H1 (cell line): ENCODE measurements around the gene GID8. TPM values are rescaled to one million over a fixed set of nuclear protein-coding genes. Genes with fewer than 3 reads are reported as not detected.
A peak's percentile ranks its signal among the peaks of the same experiment; 100 is the strongest.

ENCODE experiments used
- CTCF ChIA-PET: fragments of 300-600 bp; sonication (Branson Sonifier 250); formaldehyde crosslinking; loops from one replicate; lab custom pipeline; 2021; ENCODE audit not compliant: partially characterized antibody; lab: Charles Lee
- POLR2A ChIA-PET: fragments of 300-600 bp; sonication (Branson Sonifier 250); formaldehyde crosslinking; loops from one replicate; lab custom pipeline; 2021; ENCODE audit warnings: inconsistent platforms; ENCODE audit not compliant: partially characterized antibody; lab: Charles Lee
- DNase-seq, 2 experiments: peaks; one replicate each; pipeline versions ENCODE4 v3.0.0 to v3.0.0-alpha.2; 2010 to 2022; ENCODE audit warnings: low spot score in 2 of 2, low read depth in 1 of 2, mixed read lengths in 1 of 2
- FAIRE-seq: peaks from 2 replicates; lab custom pipeline; 2011; peaks lifted over from hg19 to GRCh38; lab: Jason Lieb, UNC
- H2AFZ ChIP-seq: 2 replicates; pipeline ENCODE4 v1.8.1; 2012; ENCODE audit warnings: low read length, inconsistent platforms
- H2AK5ac ChIP-seq: 2 replicates; pipeline ENCODE4 v1.6.1; 2013; ENCODE audit warnings: low read depth, low read length
- H2BK120ac ChIP-seq: replicated peaks from 2 replicates; pipeline ENCODE3; 2013; ENCODE audit warnings: low read depth, low read length, inconsistent platforms
- H2BK12ac ChIP-seq: 2 replicates; pipeline ENCODE4 v1.6.1; 2013; ENCODE audit warnings: low read depth, low read length
- H2BK15ac ChIP-seq: 2 replicates; pipeline ENCODE4 v1.6.1; 2013; ENCODE audit warnings: low read length
- H2BK20ac ChIP-seq: 2 replicates; pipeline ENCODE4 v1.6.1; 2013; ENCODE audit warnings: low read length
- H2BK5ac ChIP-seq: 2 replicates; pipeline ENCODE4 v1.6.1; 2013; ENCODE audit warnings: low read depth, low read length
- H3K14ac ChIP-seq: 2 replicates; pipeline ENCODE4 v1.6.1; 2013; ENCODE audit warnings: inconsistent platforms; ENCODE audit not compliant: insufficient read length
- H3K18ac ChIP-seq: 2 replicates; pipeline ENCODE4 v1.6.1; 2013; ENCODE audit warnings: low read length; ENCODE audit errors: extremely low read depth
- H3K23ac ChIP-seq: 2 replicates; pipeline ENCODE4 v1.6.1; 2013; ENCODE audit warnings: inconsistent platforms; ENCODE audit not compliant: insufficient read length
- H3K23me2 ChIP-seq: 2 replicates; pipeline ENCODE4 v1.6.1; 2013; ENCODE audit warnings: low read depth, low read length
- H3K27ac ChIP-seq: 2 replicates; pipeline ENCODE4 v1.6.1; 2011; ENCODE audit warnings: low read depth, low read length, inconsistent platforms
- H3K27me3 ChIP-seq, 4 experiments: replicated peaks in 1 of 4; 1 replicate in 1 of 4; 2 replicates in 3 of 4; pipeline versions ENCODE4 v1.6.1 to v1.8.1; 2011 to 2013; ENCODE audit warnings: low read length in 3 of 4, mild to moderate bottlenecking in 3 of 4, inconsistent platforms in 2 of 4, mixed read lengths in 2 of 4, moderate library complexity in 1 of 4; ENCODE audit not compliant: control insufficient read depth in 3 of 4, insufficient read depth in 3 of 4; ENCODE audit errors: extremely low read depth in 1 of 4
- H3K36me3 ChIP-seq, 4 experiments: 2 replicates each; pipeline versions ENCODE4 v1.6.1 to v1.8.1; 2011 to 2013; ENCODE audit warnings: mild to moderate bottlenecking in 4 of 4, low read length in 3 of 4, moderate library complexity in 2 of 4, control low read depth in 1 of 4, inconsistent platforms in 1 of 4; ENCODE audit not compliant: insufficient read depth in 4 of 4, control insufficient read depth in 2 of 4
- H3K4ac ChIP-seq: replicated peaks from 2 replicates; pipeline ENCODE3; 2013; ENCODE audit warnings: low read length, low read depth, mixed read lengths, inconsistent platforms; ENCODE audit not compliant: insufficient read length
- H3K4me1 ChIP-seq, 4 experiments: replicated peaks in 1 of 4; 1 replicate in 1 of 4; 2 replicates in 3 of 4; pipeline versions ENCODE4 v1.6.1 to v1.8.1; 2011 to 2013; ENCODE audit warnings: low read length in 3 of 4, inconsistent platforms in 2 of 4, mixed read lengths in 1 of 4; ENCODE audit not compliant: insufficient read depth in 4 of 4, control insufficient read depth in 3 of 4
- H3K4me2 ChIP-seq, 2 experiments: 2 replicates each; pipeline versions ENCODE4 v1.6.1 to v1.8.1; 2011 to 2013; ENCODE audit warnings: low read depth in 2 of 2, low read length in 2 of 2, control low read depth in 1 of 2, inconsistent platforms in 1 of 2, mild to moderate bottlenecking in 1 of 2; ENCODE audit not compliant: insufficient read depth in 1 of 2
- H3K4me3 ChIP-seq, 4 experiments: fragments of 200-600, 300-600 bp in 1 of 4; sonication (generic), shearing (Covaris generic), sonication (Bioruptor Twin) in 1 of 4; 2 replicates each; pipeline versions ENCODE4 v1.5.1 to v1.8.1; 2011 to 2016; ENCODE audit warnings: low read length in 4 of 4, low read depth in 3 of 4, control low read depth in 2 of 4, inconsistent platforms in 2 of 4, mild to moderate bottlenecking in 2 of 4, mixed read lengths in 1 of 4, moderate library complexity in 1 of 4; ENCODE audit not compliant: insufficient read depth in 2 of 4; ENCODE audit errors: extremely low read depth in 1 of 4
- H3K56ac ChIP-seq: replicated peaks from 2 replicates; pipeline ENCODE3; 2013; ENCODE audit warnings: low read depth, mild to moderate bottlenecking, mixed read lengths, low read length, inconsistent platforms; ENCODE audit not compliant: insufficient read length
- H3K79me1 ChIP-seq: 2 replicates; pipeline ENCODE4 v1.6.1; 2013; ENCODE audit warnings: low read depth, low read length, control low read depth
- H3K79me2 ChIP-seq, 2 experiments: 2 replicates each; pipeline versions ENCODE4 v1.6.1 to v1.8.1; 2012 to 2013; ENCODE audit warnings: low read length in 2 of 2, mild to moderate bottlenecking in 2 of 2, inconsistent platforms in 1 of 2; ENCODE audit not compliant: insufficient read depth in 2 of 2, control insufficient read depth in 1 of 2
- H3K9ac ChIP-seq, 4 experiments: replicated peaks in 1 of 4; 1 replicate in 1 of 4; 2 replicates in 3 of 4; pipeline versions ENCODE4 v1.6.1 to v1.8.1; 2011 to 2013; ENCODE audit warnings: low read depth in 3 of 4, low read length in 3 of 4, control low read depth in 2 of 4, mild to moderate bottlenecking in 2 of 4, moderate library complexity in 2 of 4, inconsistent platforms in 1 of 4; ENCODE audit errors: extremely low read depth in 1 of 4
- H3K9me3 ChIP-seq, 2 experiments: 2 replicates each; pipeline versions ENCODE4 v1.6.1 to v1.8.1; 2012 to 2013; ENCODE audit warnings: mild to moderate bottlenecking in 2 of 2, moderate library complexity in 2 of 2, control low read depth in 1 of 2, inconsistent platforms in 1 of 2, low read depth in 1 of 2, low read length in 1 of 2, mixed read lengths in 1 of 2; ENCODE audit not compliant: insufficient read depth in 2 of 2
- H4K20me1 ChIP-seq, 2 experiments: replicated peaks in 1 of 2; 2 replicates each; pipeline versions ENCODE3 to v1.8.1; 2011 to 2013; ENCODE audit warnings: inconsistent platforms in 2 of 2, low read length in 2 of 2, mild to moderate bottlenecking in 1 of 2; ENCODE audit not compliant: insufficient read depth in 2 of 2, control insufficient read depth in 1 of 2
- H4K5ac ChIP-seq: 2 replicates; pipeline ENCODE4 v1.6.1; 2013; ENCODE audit warnings: low read length, low read depth, mixed read lengths, inconsistent platforms; ENCODE audit not compliant: insufficient read length
- H4K8ac ChIP-seq: 2 replicates; pipeline ENCODE4 v1.8.0; 2013; ENCODE audit warnings: mild to moderate bottlenecking, moderate library complexity, low read length, inconsistent platforms; ENCODE audit not compliant: insufficient read depth; ENCODE audit errors: extremely low read depth
- H4K91ac ChIP-seq: replicated peaks from 2 replicates; pipeline ENCODE3; 2013; ENCODE audit warnings: low read length, mixed read lengths, inconsistent platforms; ENCODE audit not compliant: insufficient read length
- RAD21 ChIP-seq, 2 experiments: IDR thresholded peaks in 1 of 2; conservative IDR thresholded peaks in 1 of 2; 2 replicates each; pipeline ENCODE4 v1.6.1; 2011; ENCODE audit warnings: low read depth in 2 of 2, low read length in 2 of 2, improper control_type of control experiment in 1 of 2, inconsistent platforms in 1 of 2, mild to moderate bottlenecking in 1 of 2, moderate library complexity in 1 of 2
- SIN3A ChIP-seq, 2 experiments: IDR thresholded peaks in 1 of 2; conservative IDR thresholded peaks in 1 of 2; 2 replicates each; pipeline ENCODE4 v1.6.1; 2011 to 2012; ENCODE audit warnings: low read length in 2 of 2, improper control_type of control experiment in 1 of 2, low read depth in 1 of 2, mild to moderate bottlenecking in 1 of 2
- WGBS, 2 experiments: shearing (Covaris generic) in 1 of 2; methylation state at CpG; one replicate each; pipeline versions ENCODE4 v1.1.6 to v1.1.7; 2013 to 2015; ENCODE audit warnings: low lambda C conversion rate in 2 of 2, mixed read lengths in 2 of 2, inconsistent platforms in 1 of 2, low coverage in 1 of 2, missing lambda C conversion rate in 1 of 2; ENCODE audit not compliant: insufficient replicate concordance in 2 of 2, insufficient coverage in 1 of 2, insufficient read length in 1 of 2; ENCODE audit errors: extremely low coverage in 1 of 2, missing lambda C conversion rate in 1 of 2; 5-methylcytosine and 5-hydroxymethylcytosine counted together
- polyA plus RNA-seq, 7 experiments: library from polyadenylated mRNA; depleted of rRNA in 3 of 7; stranded (reverse) in 5 of 7; unstranded in 2 of 7; fragments of >200 nt in 5 of 7; fragments of 200-250 nt in 2 of 7; gene quantifications; 1 replicate in 5 of 7; 2 replicates in 1 of 7; 4 replicates in 1 of 7; pipeline versions ENCODE4 v1.2.1 to v1.2.3, GENCODE V29; 2011 to 2013; ENCODE audit warnings: missing spikeins in 2 of 7, mixed read lengths in 2 of 7
- total RNA-seq: library from RNA; stranded (reverse); fragmentation: NEBNext Ultra II Directional; extraction: Animal tissue kit (Norgen Biotek cat#: 25700); gene quantifications from 2 replicates; pipeline ENCODE4 v1.2.1, GENCODE V29; 2021

Gene GID8
- total and polyA plus RNA-seq, 2 of the 8 experiments (the other 6 are each of a cell fraction or from before 2014, with no cell fraction given): 39.7 to 72.9 TPM

DNA sequence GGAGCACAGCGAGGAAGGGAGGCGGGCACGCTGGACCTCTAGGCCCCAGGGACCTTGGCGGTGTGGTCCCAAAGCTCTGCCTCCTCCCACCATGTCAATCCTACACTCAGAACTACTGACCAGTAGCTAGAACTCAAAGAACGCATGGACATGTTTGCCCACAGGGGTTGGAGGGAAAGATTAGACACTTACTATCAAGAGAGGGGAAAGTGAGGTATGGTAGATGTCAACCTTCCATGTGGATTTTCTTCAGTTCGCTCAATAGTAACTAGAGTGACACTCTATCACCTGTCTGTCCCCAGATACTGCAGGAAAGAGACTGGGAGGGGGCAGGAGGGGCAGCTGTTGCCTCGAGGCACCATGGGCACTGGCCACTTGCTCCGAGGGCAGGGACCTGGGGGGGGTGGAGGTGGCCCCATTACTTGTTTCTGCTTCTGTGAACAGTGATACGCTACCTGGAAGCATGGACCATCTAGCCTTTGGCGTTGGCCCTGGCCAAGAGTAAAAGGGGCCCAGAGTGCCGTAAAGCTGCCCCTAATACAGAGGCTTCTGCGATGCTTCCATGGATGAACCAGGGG, 10.7 kb upstream of the GID8 start:
- Histone ChIP-seq H3K4me1 (peaks cover 9 to 44% (median 22%) of the 10 kb centered on the region in 4 experiments), H3K56ac (no peak overlapping the region), H2BK120ac (peak overlapping the region; percentile 39), H4K91ac (peak overlapping the region; percentile 1), H4K5ac (peak overlapping the region; percentile 8), H4K8ac (no peak overlapping the region), H3K36me3 (no peaks in the 10 kb centered on the region), H2BK15ac (no peak overlapping the region), H4K20me1 (peaks cover 35 to 38% of the 10 kb centered on the region in 2 experiments), H2AK5ac (0 out of 2 replicates have a peak overlapping the region, but pooled peaks have one; percentile 4), H3K4ac (peak overlapping the region; percentile 46), H3K4me2 (peak overlapping the region; percentile 99 to 100), H3K14ac (no peak overlapping the region), H3K23ac (no peak overlapping the region), H3K9me3 (no peaks in the 10 kb centered on the region), H3K79me1 (peaks cover 5% of the 10 kb centered on the region; the same call in 1 of the 2 replicates), H2AFZ (no peak overlapping the region), H3K9ac (peak overlapping the region in 3 of 4 experiments; percentile 87 to 89 (median 88); a peak in 3 of 7 replicates), H3K4me3 (peak overlapping the region; percentile 76 to 99 (median 94)), H3K27me3 (no peaks in the 10 kb centered on the region), H3K27ac (peak overlapping the region; percentile 78; the same call in 1 of the 2 replicates), H3K23me2 (peaks cover 28% of the 10 kb centered on the region), H3K79me2 (peaks cover 59 to 84% of the 10 kb centered on the region in 2 experiments), H2BK12ac (peak overlapping the region; percentile 97; the same call in 1 of the 2 replicates), H3K18ac (peak overlapping the region; percentile 86), H2BK5ac (peak overlapping the region; percentile 97; the same call in 1 of the 2 replicates), H2BK20ac (no peak overlapping the region)
- 0 out of 4 replicates have a peak, but pooled peaks of 1 of the 2 experiments have one; percentile 5 for TF ChIP-seq SIN3A (conservative IDR thresholded peaks at IDR 0.05 in 1 of 2, IDR thresholded peaks at IDR 0.05 in 1 of 2; ENCODE audit: low read depth in 1 of 2, low read length in 2 of 2)
- no peak for TF ChIP-seq RAD21 (IDR thresholded peaks at IDR 0.05 in 1 of 2, conservative IDR thresholded peaks at IDR 0.05 in 1 of 2; ENCODE audit: low read depth in 2 of 2, low read length in 2 of 2)
- DNase-seq: no peak
- ChIA-PET POLR2A (interaction anchor here (0.7 to 20.3 kb wide), 20 partner anchors 15 to 365 kb away, joined by 3 to 363 read pairs (median 4); partner anchors contain the start of genes GID8, SLC17A9 and TCFL5), CTCF (interaction anchor here (0.6 to 4.2 kb wide), 15 partner anchors 9 to 544 kb away, joined by 3 to 32 read pairs (median 4); partner anchors contain the start of gene GID8)
- 29% methylated on average over 11 of the region's 12 CpGs; no CpG with 5 or more reads in 1 of the 2 experiments for WGBS, 2 experiments
- FAIRE-seq: no peak
